Transverse colon (tissue), 4 donors: Measurements from ENCODE around the gene YJEFN3.

Experiments
- CTCF ChIP-seq, 5 experiments: fragments of 200-600 bp in 3 of 5; fragments of 450-650 bp in 2 of 5; sonication (generic) in 3 of 5; IDR thresholded peaks; 1 replicate in 2 of 5; 2 replicates in 3 of 5; pipeline ENCODE4 v1.5.1; 2016 to 2017; ENCODE audit warnings: antibody characterized with exemption in 5 of 5, inconsistent platforms in 3 of 5, mild to moderate bottlenecking in 2 of 5, moderate library complexity in 1 of 5
- EP300 ChIP-seq: sonication (generic); formaldehyde crosslinking; IDR thresholded peaks from one replicate; pipeline ENCODE4 v1.6.1; 2017; ENCODE audit warnings: antibody characterized with exemption, low read depth
- POLR2A ChIP-seq: fragments of 450-650 bp; IDR thresholded peaks from one replicate; pipeline ENCODE4 v1.6.1; 2016; ENCODE audit warnings: antibody characterized with exemption, mild to moderate bottlenecking, moderate library complexity
- POLR2AphosphoS5 ChIP-seq, 3 donors: sonication (generic); formaldehyde crosslinking; IDR thresholded peaks; one replicate each; pipeline ENCODE4 v1.6.1; 2016; ENCODE audit warnings: antibody characterized with exemption in 3 of 3

GRCh38 chr19:19539698-19540063 lies 11.0 kb downstream of the YJEFN3 start:
- TF ChIP-seq CTCF (IDR thresholded peaks at IDR 0.05) (no peak), POLR2A (no peak), POLR2AphosphoS5 (IDR thresholded peaks at IDR 0.05) (no peak), EP300 (no peak)
